UCSD-AML1 (cell line): ENCODE data around the gene SEC11C.

Source experiments
- DNase-seq: peaks from one replicate; lab custom pipeline; 2025; ENCODE audit not compliant: unreplicated experiment; lab: John Stamatoyannopoulos, UW

The SEC11C gene

GRCh38 chr18:59144483-59144882 is 4.8 kb downstream of the SEC11C start:
- no peak for DNase-seq

DNA sequence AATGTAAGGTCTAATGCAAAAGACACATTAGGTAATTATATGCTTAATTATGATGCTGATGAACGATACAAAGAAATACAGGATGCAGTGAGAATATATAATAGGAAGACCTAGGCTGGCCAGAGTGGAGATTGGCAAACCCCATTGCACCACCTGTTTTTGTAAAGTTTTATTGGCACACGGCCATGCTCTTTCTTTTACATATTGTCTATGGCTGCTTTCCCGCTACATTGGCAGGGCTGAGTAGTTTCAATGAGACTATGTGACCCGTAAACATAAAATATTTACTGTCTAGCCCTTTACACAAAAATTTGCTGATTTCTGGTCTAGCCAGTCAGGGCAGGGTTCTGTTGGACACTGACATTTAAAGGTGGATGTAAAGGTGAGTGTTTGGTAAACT is 5.4 kb downstream of the SEC11C start:
- DNase-seq: no peak

- no peak for DNase-seq
Measured at GRCh38 chr18:59148192-59148591, 8.5 kb downstream of the SEC11C start.

GRCh38 chr18:59149007-59149406 is 9.3 kb downstream of the SEC11C start:
- no peak for DNase-seq

DNA sequence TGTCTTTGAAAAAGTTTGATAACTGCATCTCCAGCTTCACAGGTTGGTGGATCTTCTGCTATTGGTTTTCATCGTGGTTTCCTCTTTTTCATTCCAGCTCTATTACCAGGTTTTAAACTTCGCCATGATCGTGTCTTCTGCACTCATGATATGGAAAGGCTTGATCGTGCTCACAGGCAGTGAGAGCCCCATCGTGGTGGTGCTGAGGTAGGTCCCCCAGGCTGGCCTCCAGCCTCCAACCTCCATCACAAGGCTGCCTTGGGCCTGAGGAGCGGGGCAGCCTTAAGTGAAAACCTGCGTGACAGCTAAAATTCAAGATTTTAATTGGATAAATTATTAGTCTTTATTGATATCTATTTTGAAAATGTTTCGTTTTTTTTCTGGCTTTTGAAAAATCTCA is 9.7 kb downstream of the SEC11C start:
- no peak for DNase-seq

DNA sequence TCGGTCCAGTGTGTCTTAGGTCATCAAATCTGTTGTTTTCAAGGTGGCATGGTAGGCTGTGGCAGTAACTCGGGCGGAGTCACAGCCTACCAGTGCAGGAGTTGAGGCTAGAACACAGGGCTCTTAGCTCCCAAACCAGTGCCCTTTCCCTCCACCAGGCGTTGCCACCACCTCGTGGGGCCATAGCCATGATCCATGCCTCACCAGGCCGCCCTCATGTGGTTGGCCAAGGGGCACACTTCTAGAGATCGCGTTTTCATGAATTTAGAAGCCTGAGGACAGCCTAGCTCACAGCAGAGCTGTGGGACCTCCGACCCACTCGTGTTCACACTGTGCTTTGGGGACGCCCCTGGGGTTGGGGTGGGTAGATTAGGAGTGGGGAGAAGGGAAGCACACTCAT is 10.6 kb downstream of the SEC11C start:
- no peak for DNase-seq

- DNase-seq: no peak
Measured at GRCh38 chr18:59155153-59155552, 15.5 kb downstream of the SEC11C start.

DNA sequence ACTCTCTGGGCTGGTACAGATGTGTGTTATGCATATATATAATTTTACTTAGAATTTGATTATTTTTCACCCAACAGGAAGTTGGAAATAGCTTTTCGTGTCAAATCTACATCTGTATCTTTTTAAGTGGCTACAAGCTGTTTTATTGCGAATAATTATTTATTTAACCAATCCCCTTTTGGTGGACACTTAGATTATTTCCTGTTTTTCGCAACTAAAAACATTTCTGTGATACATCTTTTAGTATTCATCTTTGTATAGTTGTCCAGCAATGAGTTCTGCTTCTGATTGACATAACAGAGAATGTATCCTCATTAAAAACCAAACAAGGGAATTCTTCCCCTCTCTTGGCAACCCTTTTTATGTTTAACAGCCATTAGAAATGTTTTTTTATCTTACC is 16.6 kb downstream of the SEC11C start:
- no peak for DNase-seq

GRCh38 chr18:59159265-59159664 is 19.6 kb downstream of the SEC11C start:
- no peak for DNase-seq

GRCh38 chr18:59159986-59160385 is 20.3 kb downstream of the SEC11C start:
- DNase-seq: no peak

DNA sequence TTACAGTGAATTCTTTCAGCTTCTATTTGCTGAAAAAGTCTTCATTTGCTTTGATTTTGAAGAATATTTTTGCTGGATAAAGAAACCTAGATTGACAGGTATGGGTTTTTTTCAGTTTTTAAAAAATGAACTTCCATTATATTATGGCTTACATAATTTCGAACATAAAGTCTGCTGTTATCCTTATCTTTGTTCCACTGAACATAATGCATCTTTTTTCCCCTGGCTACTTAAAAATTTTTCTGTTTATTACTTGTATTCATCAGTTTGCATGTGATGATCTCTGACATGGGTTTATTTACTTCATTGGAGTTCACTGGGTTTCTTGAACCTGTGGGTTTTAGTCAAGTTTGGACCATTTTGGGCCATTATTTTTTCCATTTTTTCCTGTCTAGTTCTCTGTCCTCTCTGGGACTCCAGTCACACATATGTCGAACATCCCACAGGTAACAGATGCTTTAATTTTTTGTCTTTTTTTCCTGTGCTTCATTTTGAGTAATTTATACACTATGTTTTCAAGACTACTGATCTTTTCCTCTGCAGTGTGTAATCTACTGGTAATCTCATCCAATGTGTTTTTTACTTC is 33.1 kb downstream of the SEC11C start:
- DNase-seq: no peak

GRCh38 chr18:59177485-59177884 is 37.8 kb downstream of the SEC11C start:
- no peak for DNase-seq

DNA sequence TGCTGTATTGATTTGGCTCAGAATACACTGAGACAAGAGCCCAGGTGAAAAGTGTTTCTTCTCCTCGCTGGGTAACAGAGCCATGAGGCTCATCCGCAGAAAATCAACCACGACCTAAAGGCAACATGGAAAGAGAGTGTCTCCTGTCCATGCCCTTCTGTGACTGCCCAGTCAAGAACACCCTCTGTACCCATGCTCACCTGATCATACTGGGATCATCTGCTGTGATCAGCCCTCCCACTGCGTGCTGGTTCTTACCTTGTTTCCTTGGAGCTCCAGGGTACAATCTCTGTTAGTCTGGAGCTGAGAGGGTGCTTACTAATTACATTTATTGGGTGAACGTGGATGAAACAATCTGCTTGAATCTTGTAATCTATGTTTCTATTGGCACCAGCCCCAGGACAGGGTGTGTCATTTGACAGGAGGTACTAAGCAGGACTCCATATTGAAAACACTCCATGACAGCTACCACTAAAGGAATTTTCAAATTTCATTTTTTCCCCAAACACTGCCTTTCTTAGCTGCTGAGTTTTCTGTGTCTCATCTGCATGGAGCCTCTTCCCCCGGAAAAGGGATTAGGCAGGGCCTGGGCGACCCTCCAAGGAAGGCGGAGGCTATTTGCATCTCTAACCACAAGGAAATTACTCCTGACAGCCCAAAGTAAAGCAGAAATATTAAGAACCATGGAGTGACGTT is 40.6 kb downstream of the SEC11C start:
- DNase-seq: no peak

DNA sequence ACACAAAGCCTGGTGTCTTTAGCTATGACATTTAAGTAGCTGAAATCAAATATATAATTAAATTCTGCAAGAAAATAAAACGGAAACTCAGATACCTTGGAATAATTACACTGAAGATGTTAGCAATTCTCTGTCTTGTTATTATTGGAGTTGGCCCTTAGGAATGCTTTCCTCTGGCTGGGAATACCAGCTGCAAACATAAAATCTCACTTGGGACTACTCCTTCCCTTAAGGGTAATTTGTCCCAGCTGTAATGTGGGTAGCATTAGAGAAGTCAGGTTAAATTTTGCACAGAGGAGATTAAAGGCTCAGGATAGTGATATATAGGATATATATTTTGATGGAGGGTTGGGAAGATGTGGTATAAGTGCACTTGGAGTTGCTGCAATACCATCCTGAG is 43.0 kb downstream of the SEC11C start:
- no peak for DNase-seq

DNA sequence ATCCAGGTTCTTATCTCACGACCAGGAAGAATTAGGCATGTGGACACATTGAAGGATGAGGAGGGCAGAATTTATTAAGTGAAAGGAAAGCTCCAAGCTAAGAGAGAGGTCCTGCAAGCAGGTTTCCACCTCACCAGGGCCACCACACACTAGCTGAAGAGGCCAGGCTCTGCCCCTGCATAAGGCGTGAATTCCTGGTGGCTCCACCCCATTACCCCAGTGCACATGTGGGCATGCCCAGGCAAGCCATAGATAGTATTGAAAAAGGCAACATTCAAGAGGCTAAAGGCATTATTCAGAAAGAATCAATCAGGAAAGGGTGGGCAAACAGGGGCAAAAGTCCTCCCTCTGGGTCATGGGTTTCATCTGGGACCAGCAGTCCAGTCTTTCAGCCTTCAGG is 49.3 kb downstream of the SEC11C start:
- DNase-seq: no peak

GRCh38 chr18:59189746-59190145 is 50.1 kb downstream of the SEC11C start:
- DNase-seq: no peak

DNA sequence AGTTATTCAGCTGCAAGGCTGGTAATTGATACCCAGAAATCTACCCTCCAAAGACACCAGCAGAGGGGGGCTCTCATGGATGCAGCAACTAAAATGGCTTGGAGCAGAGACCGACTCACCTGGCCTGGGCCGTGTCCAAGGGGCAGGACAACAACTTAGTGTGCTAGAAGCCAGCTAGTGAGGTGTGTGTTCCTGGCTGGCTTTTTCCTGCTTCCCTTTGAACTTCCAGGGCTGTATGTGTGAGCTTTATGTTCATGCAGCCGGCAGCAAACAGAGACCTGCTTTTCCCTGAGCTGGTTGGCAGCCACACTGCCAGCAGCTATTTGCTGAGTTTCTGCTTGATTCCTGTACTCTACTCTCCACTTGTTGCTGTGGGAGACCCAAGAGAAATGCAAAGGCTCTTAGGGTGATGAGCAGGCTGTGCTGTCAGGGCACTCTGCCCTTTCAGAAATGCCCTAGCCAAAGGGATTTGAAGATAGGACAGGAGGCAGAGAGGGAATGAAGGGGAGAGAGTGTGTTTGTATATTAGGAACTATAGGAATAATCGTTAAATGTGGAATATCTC is 56.6 kb downstream of the SEC11C start:
- DNase-seq: no peak

DNA sequence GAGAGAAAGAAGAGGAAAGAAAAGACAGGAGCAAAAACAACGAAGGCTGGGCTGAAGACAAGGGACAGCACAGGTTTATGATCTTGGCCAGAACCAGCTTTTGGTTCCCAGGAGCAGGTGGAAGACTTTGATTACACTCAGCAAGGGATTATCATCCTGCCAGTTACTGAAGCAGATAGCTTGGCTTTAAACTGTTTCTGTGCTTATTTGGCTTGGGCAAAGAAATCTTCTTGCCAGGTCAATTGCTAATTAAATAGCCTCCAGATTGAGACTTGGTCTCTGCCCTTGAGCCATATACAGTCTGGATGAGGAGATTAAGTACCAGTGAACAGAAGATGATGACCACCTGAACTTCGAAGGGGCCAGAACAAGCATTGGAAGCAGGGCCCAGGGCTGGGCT is 58.0 kb downstream of the SEC11C start:
- no peak for DNase-seq

DNA sequence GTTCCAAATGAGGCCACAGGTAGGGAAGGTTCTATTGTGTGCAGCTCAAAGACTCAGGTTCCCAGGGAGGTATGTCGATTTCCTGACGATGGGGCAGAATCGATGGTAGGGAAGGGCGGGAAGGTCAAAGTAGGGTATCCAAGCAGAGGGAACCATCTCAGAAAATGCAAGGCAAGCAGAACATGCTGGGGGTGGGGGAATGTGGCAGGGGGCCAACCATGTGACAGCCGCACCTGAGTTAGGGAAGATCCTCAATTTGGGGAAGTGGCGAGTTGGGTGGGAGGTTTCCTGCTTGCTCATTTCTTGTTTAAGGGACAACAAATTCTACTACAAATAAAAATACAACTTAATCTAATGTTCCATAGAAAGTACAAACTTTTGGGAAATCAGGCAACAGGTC is 58.5 kb downstream of the SEC11C start:
- DNase-seq: no peak

DNA sequence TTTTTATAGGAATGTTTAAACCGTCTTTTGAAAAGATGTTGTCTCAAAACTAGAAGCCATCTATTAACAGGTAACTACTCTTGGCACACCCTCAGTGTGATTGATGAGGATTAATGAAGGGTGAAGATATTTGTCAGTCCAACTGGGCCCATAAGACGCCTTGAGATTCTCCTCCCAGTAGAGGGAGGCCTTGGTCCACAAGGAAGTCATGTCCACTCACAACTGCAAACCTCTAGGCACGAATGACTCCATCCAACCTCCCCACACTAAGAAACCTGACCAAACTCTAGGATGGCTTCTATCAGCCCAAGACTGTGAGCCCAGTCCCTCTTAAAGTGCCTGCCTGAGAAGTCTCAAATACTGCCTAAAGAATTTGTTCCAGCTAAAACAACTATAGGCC is 61.1 kb downstream of the SEC11C start:
- DNase-seq: no peak

GRCh38 chr18:59202258-59202820 is 62.7 kb downstream of the SEC11C start:
- DNase-seq: no peak

GRCh38 chr18:59207506-59207905 is 67.8 kb downstream of the SEC11C start:
- no peak for DNase-seq
